Cortex of kidney (tissue), 1 donor: Measurements from ENCODE around the gene ADAMTSL1.

ENCODE experiments used
- DNase-seq: peaks from one replicate; lab custom pipeline; 2025; lab: John Stamatoyannopoulos, UW

Gene ADAMTSL1

DNA sequence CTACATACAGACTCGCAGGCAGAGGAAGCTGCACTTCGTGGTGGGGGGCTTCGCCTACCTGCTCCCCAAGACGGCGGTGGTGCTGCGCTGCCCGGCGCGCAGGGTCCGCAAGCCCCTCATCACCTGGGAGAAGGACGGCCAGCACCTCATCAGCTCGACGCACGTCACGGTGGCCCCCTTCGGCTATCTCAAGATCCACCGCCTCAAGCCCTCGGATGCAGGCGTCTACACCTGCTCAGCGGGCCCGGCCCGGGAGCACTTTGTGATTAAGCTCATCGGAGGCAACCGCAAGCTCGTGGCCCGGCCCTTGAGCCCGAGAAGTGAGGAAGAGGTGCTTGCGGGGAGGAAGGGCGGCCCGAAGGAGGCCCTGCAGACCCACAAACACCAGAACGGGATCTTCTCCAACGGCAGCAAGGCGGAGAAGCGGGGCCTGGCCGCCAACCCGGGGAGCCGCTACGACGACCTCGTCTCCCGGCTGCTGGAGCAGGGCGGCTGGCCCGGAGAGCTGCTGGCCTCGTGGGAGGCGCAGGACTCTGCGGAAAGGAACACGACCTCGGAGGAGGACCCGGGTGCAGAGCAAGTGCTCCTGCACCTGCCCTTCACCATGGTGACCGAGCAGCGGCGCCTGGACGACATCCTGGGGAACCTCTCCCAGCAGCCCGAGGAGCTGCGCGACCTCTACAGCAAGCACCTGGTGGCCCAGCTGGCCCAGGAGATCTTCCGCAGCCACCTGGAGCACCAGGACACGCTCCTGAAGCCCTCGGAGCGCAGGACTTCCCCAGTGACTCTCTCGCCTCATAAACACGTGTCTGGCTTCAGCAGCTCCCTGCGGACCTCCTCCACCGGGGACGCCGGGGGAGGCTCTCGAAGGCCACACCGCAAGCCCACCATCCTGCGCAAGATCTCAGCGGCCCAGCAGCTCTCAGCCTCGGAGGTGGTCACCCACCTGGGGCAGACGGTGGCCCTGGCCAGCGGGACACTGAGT, 303.2 kb downstream of the ADAMTSL1 start:
- DNase-seq, result no peak

DNA sequence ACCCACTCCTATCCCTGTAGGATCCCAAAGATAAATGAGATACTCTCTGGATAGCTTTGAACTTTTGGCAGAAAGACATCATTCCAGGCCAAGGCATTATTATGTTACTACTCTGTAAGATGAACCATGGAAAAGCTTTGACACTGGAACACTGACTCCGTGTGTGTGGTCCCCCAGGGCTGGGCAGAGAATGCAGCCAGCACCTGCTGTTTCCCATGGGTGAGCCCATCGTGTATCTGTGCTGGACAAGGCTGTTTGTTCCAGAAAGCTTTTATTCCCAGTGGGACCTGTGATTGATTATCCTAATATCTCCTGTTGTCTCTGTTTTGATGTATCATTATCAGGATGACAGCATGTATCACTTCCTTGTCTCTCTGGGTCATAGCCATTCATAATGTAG, 304.2 kb downstream of the ADAMTSL1 start:
- no peak for DNase-seq

- DNase-seq, result no peak
These were observed 304.9 kb downstream of the ADAMTSL1 start for GRCh38 chr9:18778846-18779245.

- DNase-seq, result no peak
These were observed 310.0 kb downstream of the ADAMTSL1 start for GRCh38 chr9:18783909-18784308.

DNA sequence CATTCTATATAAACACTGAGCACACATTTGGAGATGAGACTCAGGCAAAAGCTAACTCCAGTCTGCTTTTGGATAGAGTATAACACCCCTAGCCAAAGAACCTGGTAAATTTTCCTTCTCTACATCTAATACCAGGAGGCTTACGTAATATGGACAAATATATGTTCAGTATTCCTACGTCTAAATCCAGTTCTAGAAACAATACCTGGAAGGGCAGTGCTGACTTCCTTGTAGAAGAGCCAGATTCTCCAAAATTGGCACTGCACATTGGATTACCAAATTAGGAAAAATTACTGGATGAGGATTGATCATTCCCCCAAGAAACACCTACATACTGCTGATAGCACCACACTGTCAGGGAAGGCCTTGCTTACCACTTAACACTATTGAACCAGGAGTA, 311.7 kb downstream of the ADAMTSL1 start:
- no peak for DNase-seq

GRCh38 chr9:18786196-18786595, 312.2 kb downstream of the ADAMTSL1 start:
- no peak for DNase-seq

DNA sequence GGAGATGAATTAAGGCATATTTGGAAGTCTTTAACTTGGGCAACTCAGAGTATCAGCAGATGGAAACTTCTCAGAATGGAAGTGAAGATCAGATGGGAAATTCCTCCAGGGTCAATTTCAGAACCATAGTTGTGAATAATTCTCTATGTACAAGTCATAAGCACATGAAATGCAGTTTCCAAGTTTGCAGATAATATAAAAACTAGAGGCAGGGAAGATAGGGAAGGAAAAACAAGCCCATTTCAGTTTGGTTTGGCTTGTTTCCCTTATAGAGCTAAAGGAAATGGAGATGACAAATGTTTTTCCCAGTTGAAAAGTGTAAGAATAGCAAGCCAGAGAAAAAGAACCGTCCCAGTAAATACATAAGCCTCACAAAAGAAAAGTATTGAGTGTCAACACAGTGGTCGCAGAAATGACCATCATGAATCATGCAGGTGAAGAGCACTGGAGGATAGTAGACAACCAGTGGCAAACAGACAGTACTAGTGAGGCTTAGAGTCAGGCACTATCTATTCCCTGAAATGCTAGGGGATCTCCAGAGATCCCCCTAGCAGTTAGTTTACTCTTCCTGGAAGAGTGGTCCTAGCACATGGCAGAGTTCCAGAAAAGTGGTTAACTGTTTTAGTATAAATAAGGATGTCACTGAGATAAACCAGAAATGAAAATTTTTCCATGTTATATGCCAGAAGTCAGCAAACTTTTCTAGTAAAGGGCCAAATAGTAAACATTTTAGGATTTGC, 313.1 kb downstream of the ADAMTSL1 start:
- no peak for DNase-seq

DNA sequence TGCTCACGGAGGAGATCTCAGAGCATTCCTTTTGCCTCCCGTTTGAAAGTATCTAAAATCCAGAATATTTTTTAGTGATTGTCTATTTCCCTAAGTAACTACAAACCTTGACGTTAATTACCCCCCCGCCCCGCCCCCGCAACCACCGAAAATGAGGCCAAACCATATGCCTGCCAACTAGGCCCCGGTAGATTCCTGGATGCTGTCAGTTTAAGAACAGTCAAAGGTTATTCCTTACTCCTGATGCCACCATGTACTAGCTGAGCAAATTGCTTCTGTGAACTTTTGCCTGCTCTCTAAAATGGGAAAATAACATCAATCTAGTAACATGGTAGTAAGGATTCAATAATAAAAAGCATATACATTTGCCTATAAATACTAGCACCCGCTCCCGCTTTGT, 314.3 kb downstream of the ADAMTSL1 start:
- DNase-seq, result no peak

GRCh38 chr9:18791074-18791473, 317.1 kb downstream of the ADAMTSL1 start:
- DNase-seq, result no peak

GRCh38 chr9:18793122-18793521, 319.2 kb downstream of the ADAMTSL1 start:
- DNase-seq, result no peak

DNA sequence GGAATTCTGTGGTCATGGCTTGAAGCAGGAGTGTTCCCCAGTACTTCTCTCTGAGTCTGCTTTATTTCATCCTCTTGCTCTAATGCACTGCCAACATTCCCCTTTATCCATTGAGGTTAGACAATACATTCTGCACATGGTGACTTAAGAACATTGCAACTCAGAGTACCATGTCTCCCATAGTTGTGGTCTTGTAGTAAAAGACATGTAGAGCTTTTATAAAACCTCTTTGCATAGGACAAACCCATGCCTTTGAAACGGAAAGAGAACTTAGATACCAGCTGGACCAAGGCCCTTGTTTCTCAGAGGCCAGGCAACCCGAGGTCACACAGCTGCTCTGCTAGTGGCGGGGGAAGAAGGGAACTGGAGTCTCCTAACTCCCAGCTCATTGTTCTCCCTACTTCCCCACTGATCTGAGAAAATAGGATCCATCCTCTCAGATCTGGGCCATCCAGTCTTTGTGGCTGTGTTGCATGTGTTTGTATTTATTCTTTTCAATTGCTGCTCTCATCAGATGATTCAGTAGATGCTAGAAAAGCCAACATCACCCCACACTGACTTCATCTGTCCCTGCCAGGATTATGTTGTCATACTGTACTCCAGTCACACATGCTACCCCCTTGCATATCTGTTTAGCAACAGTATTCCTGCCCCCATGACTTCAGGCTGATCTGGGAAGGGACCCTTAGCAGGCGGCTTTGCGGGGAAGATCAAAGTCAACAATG, 322.2 kb downstream of the ADAMTSL1 start:
- DNase-seq, result no peak

DNA sequence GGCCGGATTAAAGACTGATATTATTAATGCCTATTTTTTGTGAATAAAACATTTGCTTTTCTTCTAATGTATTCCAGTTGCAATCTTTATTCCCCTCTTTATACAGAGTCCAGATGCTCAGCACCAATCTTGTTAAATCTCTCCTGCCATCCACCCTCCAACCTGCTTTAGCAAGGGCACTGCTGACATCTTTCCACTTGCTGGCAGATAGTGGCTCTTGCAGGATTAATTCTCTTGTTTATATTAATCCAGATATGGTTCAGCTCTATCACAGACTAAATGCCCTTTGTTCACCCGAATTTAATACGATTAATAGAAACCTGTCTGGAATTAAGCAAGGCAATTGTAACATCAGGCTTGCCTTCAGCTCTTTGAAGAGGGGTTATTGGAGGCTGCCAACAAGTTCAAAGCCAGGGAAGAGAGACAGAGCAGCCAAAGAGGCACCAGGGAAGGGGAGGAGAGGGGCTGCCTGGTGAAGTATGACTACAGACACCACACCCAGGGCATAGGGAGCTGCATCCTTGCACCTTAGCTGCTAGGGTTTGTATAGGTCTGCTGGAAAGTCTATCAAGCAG, 322.8 kb downstream of the ADAMTSL1 start:
- DNase-seq, result no peak

DNA sequence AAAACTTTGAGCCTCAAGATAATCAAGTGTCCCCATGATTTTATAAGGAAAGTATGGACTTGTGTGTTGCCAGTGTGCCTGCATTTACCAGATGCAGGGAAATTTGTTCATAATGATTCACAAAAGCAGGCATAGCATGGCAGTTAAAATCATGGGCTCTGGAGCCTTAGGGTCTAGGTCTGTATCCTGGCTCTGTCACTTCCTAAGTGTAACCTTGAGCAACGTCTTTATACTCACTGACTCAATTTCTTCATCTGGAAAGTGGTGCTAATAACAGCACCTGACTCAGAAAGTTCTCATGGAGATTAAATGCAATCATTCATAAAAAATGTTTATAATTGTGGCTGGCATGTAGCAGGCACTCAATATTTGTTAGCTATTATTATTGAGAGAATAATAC, 324.2 kb downstream of the ADAMTSL1 start:
- DNase-seq, result no peak

DNA sequence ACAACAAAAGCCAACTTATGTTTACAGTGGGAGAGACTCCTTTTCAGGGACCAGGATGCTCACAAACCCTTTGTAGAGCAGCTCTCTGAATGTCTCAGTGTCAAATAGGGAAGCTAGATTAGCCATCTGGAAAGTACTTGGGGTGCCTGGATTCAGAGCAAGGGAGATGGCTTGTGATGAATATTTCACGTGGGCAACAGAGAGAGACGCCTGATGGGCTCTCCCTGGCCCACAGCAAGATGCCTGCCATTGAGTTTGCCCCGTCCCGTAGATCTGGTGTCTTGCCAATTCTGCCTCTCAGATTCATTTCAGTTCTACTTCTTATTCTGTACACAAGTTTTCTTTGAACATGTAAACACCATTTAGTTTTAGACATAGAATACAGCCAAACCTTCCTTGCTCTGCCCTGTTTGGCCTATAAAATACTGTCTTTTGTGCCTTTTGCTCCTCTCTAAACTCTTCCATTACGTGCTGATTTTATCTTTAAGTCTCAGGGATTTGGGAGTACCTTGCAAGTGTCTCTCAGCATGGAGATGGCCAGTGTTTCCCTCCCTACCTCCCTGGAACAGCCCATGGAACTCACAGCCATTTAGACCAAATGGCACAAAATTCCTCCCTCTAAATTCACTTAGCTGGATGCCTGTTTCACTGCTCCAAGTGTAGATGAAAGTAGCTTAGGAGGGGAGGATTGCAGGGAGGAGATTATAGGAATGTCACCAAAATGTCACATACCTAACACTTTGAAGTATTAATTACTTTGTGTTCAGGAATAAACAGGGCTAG, 324.7 kb downstream of the ADAMTSL1 start:
- DNase-seq, result no peak

DNA sequence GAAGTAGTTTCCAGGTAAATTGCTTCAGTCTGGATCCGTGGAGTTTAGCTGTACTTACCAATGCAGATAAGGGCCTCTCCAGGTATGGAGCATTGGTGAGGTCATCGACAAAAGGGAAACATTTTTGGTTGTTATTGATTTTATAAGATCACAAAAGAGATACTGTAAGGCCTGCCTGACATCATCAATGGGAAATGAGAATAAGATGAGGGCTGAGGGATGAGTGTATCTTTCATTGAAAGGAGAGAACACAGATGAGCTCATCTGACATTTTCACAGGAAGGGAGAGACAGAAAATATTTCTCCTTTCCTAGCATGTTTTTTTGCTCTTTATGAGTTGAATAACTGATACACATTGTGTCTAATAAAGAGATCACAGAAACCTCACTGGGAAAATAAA, 325.5 kb downstream of the ADAMTSL1 start:
- DNase-seq, result no peak

GRCh38 chr9:18800579-18800978, 326.6 kb downstream of the ADAMTSL1 start:
- DNase-seq, result no peak

DNA sequence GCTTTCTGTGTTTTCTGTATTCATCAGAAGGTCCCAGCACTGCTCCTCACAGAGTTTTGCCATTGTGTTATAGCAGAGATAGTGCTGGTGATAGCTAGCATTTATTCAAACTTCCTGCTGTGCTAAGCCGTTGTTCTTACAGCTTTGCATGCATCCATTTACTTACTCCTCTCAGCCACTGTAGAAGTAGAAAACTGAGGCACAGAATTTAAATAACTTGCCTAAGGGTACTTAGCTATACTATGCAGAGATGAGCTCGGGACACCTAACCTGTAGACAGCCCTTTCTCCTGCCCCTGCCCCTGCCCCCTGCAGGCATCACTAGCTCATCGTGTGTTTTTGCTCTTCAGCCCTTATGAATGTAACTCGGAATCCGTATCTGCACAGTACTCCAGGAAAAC, 331.4 kb downstream of the ADAMTSL1 start:
- DNase-seq, result no peak

GRCh38 chr9:18806232-18807080, 332.5 kb downstream of the ADAMTSL1 start:
- DNase-seq, result no peak

DNA sequence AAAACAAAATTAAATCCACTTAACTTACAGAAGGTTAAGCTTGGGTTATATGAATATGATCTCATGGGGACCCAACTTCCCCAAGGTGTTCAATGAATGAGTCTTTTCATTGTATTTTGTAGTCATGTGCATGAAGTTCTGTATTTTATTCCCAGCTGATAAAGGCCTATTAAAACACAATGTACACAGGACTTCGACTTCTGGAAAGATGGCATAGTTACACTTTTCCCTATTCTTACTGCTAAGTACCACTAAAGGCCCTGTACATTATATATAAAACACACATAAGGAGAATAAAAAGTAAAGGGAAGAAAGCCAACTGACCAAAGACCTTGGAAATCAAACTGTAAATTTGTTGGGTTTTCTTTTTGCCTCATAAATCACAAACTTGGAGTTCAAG, 336.6 kb downstream of the ADAMTSL1 start:
- no peak for DNase-seq

GRCh38 chr9:18811171-18811570, 337.2 kb downstream of the ADAMTSL1 start:
- DNase-seq, result no peak
